ENCODE measurements around the gene BLVRB. TPM values are rescaled to one million over a fixed set of nuclear protein-coding genes. Genes with fewer than 3 reads are reported as not detected.

BLVRB gene
- polyA plus RNA-seq, 1 donor (not counting 4 experiments of a cell fraction or from before 2014, with no cell fraction given): 52.5 TPM

- H3K36me3 ChIP-seq (ENCODE audit: control insufficient read depth in 2 of 2, extremely low read depth in 1 of 2, insufficient read depth in 2 of 2, low read length in 2 of 2): no peaks in the 10 kb centered on the region
- H3K4me2 ChIP-seq (ENCODE audit: control insufficient read depth, extremely low read depth, insufficient read depth, low read depth, low read length): no peak within 1 kb of the TSS
- TF ChIP-seq EZH2 (IDR thresholded peaks at IDR 0.05; ENCODE audit: low read length): no peak
- no peak for TF ChIP-seq CTCF (optimal IDR thresholded peaks at IDR 0.05 in 1 of 3, IDR thresholded peaks at IDR 0.05 in 1 of 3, conservative IDR thresholded peaks at IDR 0.05 in 1 of 3; ENCODE audit: extremely low read depth in 1 of 3, insufficient read depth in 2 of 3, low read length in 3 of 3)
- dilution Hi-C loops (cut with MboI; ENCODE audit: extremely low pct_ligation_motif_present, low sequenced_read_pairs): no loop called here
- no peaks in the 10 kb centered on the region for H3K9me3 ChIP-seq (ENCODE audit: control insufficient read depth, low read depth, low read length)
- no peaks in the 10 kb centered on the region for H3K79me2 ChIP-seq (ENCODE audit: control insufficient read depth, insufficient read depth, low read length)
- H3K27ac ChIP-seq (ENCODE audit: control insufficient read depth, insufficient read depth, low read length): no peak within 1 kb of the TSS
- DNase-seq (ENCODE audit: low read depth, low spot score) (no peak), FAIRE-seq (no peak)
- H3K9me1 ChIP-seq (ENCODE audit: control insufficient read depth, extremely low read depth, insufficient read depth, low read length): no peaks in the 10 kb centered on the region
- peaks cover 14% of the 10 kb centered on the region for H3K4me1 ChIP-seq (ENCODE audit: control insufficient read depth, extremely low read depth, insufficient read depth, low read length)
- no peaks in the 10 kb centered on the region for H3K27me3 ChIP-seq (ENCODE audit: control insufficient read depth, extremely low read depth, insufficient read depth, low read length)
- H2AFZ ChIP-seq (ENCODE audit: control insufficient read depth, low read length): no peak within 1 kb of the TSS
- H3K9ac ChIP-seq (ENCODE audit: control insufficient read depth, extremely low read depth, insufficient read depth, low read length): no peak within 1 kb of the TSS
- no peaks in the 10 kb centered on the region for H4K20me1 ChIP-seq (ENCODE audit: control insufficient read depth, extremely low read depth, insufficient read depth, low read length)
- H3K4me3 ChIP-seq (ENCODE audit: control insufficient read depth in 2 of 3, extremely low read depth in 1 of 3, insufficient read depth in 2 of 3, low read depth in 1 of 3, low read length in 3 of 3): no peak within 1 kb of the TSS
Measured at GRCh38 chr19:40413291-40413845, 52.2 kb downstream of the BLVRB start, which contains the start of gene PRX. PRX (minus strand) TSS chr19:40413378; CDS start chr19:40407932, 5,446 bp downstream.

- no peaks in the 10 kb centered on the region for H3K79me2 ChIP-seq (ENCODE audit: control insufficient read depth, insufficient read depth, low read length)
- peaks cover 14% of the 10 kb centered on the region for H3K4me1 ChIP-seq (ENCODE audit: control insufficient read depth, extremely low read depth, insufficient read depth, low read length)
- no peak for TF ChIP-seq EZH2 (IDR thresholded peaks at IDR 0.05; ENCODE audit: low read length)
- no peak for TF ChIP-seq CTCF (optimal IDR thresholded peaks at IDR 0.05 in 1 of 3, IDR thresholded peaks at IDR 0.05 in 1 of 3, conservative IDR thresholded peaks at IDR 0.05 in 1 of 3; ENCODE audit: extremely low read depth in 1 of 3, insufficient read depth in 2 of 3, low read length in 3 of 3)
- H3K27ac ChIP-seq (ENCODE audit: control insufficient read depth, insufficient read depth, low read length): no peak overlapping the region
- no peaks in the 10 kb centered on the region for H3K36me3 ChIP-seq (ENCODE audit: control insufficient read depth in 2 of 2, extremely low read depth in 1 of 2, insufficient read depth in 2 of 2, low read length in 2 of 2)
- no peak overlapping the region for H3K4me3 ChIP-seq (ENCODE audit: control insufficient read depth in 2 of 3, extremely low read depth in 1 of 3, insufficient read depth in 2 of 3, low read depth in 1 of 3, low read length in 3 of 3)
- H4K20me1 ChIP-seq (ENCODE audit: control insufficient read depth, extremely low read depth, insufficient read depth, low read length): no peaks in the 10 kb centered on the region
- dilution Hi-C loops (cut with MboI; ENCODE audit: extremely low pct_ligation_motif_present, low sequenced_read_pairs): no loop called here
- H2AFZ ChIP-seq (ENCODE audit: control insufficient read depth, low read length): no peak overlapping the region
- FAIRE-seq (no peak), DNase-seq (ENCODE audit: low read depth, low spot score) (no peak)
- no peak overlapping the region for H3K9ac ChIP-seq (ENCODE audit: control insufficient read depth, extremely low read depth, insufficient read depth, low read length)
- H3K9me1 ChIP-seq (ENCODE audit: control insufficient read depth, extremely low read depth, insufficient read depth, low read length): no peaks in the 10 kb centered on the region
- no peaks in the 10 kb centered on the region for H3K27me3 ChIP-seq (ENCODE audit: control insufficient read depth, extremely low read depth, insufficient read depth, low read length)
- no peaks in the 10 kb centered on the region for H3K9me3 ChIP-seq (ENCODE audit: control insufficient read depth, low read depth, low read length)
- H3K4me2 ChIP-seq (ENCODE audit: control insufficient read depth, extremely low read depth, insufficient read depth, low read depth, low read length): no peak overlapping the region
Measured at GRCh38 chr19:40412866-40413265, 52.7 kb downstream of the BLVRB start.
